Activated CD4-positive, alpha-beta memory T cell treated with anti-CD3 and anti-CD28 coated beads for 36 hours (primary cell): ENCODE measurements around the gene TMEM60. TPM values are rescaled to one million over a fixed set of nuclear protein-coding genes. Genes with fewer than 3 reads are reported as not detected.
A peak's percentile ranks its signal among the peaks of the same experiment; 100 is the strongest.

ENCODE experiments used
- CTCF ChIA-PET: fragments of 350-600 bp; sonication (Branson Sonifier 250); formaldehyde crosslinking; loops from one replicate; lab custom pipeline; 2021; ENCODE audit warnings: antibody characterized with exemption, inconsistent platforms; lab: Charles Lee
- POLR2A ChIA-PET: fragments of 350-600 bp; sonication (Branson Sonifier 250); formaldehyde crosslinking; loops from one replicate; lab custom pipeline; 2021; ENCODE audit warnings: antibody characterized with exemption; lab: Charles Lee
- DNase-seq: peaks from one replicate; pipeline ENCODE4 v3.0.0-alpha.2; 2020
- H3K27ac Mint-ChIP-seq: one replicate; pipeline ENCODE4 v1.8.0; 2021; ENCODE audit warnings: mixed read lengths
- H3K27me3 Mint-ChIP-seq: one replicate; pipeline ENCODE4 v1.8.0; 2021; ENCODE audit warnings: mixed read lengths
- H3K36me3 Mint-ChIP-seq: one replicate; pipeline ENCODE4 v1.8.0; 2021; ENCODE audit warnings: mixed read lengths
- H3K4me1 Mint-ChIP-seq: one replicate; pipeline ENCODE4 v1.8.0; 2021; ENCODE audit warnings: low read depth, mixed read lengths
- H3K4me3 Mint-ChIP-seq: one replicate; pipeline ENCODE4 v1.8.0; 2021; ENCODE audit warnings: mild to moderate bottlenecking, mixed read lengths
- H3K9me3 Mint-ChIP-seq: one replicate; pipeline ENCODE4 v1.8.0; 2021; ENCODE audit warnings: mixed read lengths
- intact Hi-C: fragments of 100-400 bp; cut with micrococcal nuclease; formaldehyde crosslinking; loops from one replicate; pipeline ENCODE4 v1.15.1; 2023
- total RNA-seq, 2 experiments: library from RNA; stranded (reverse); gene quantifications; one replicate each; pipeline ENCODE4 v1.2.3, GENCODE V29; 2021

Gene TMEM60
- total RNA-seq, 2 experiments from 2014 or later, result 14.2 to 15.5 TPM

DNA sequence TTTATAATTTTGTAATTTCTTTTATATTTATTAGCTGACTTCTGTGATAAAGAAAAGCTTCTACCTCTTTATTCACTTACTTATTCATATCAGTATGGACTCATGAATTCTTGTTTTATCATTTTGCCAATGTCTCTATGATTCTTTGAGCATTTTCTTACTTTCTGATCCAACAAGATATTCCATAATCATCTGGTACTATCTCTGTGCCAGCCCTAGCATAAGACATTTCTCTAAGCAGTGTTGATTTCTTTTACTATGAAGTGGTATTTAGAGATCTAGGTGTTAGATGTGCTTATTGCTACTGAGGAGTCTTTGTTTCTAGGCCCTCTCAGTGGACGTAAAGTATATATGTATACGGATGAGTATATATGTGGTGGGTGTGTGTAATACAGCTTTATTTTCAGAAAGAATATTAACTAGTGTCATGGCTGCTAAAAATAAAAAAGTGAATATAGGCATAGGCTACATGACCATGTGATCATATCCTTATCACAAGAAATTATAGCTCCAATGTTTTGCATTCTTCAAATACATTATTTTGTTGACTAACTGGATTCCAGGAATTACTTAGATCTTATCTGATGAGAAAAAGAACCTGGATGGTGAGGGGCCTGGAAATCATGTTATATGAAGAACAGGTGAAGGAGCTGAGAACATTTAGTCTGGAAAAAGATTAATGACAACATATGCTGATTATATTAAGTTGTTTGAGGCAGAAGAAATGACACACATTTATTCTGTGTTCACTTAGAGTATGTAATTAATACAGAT lies 13.5 kb upstream of the TMEM60 start:
- H3K36me3 Mint-ChIP-seq, result peaks cover 27% of the 10 kb centered on the region
- H3K27me3 Mint-ChIP-seq, result no peaks in the 10 kb centered on the region
- DNase-seq, result no peak
- H3K4me3 Mint-ChIP-seq, result no peak overlapping the region
- ChIA-PET CTCF (interaction anchor here (1.0 to 2.8 kb wide), 3 partner anchors 10 to 160 kb away, joined by 3 to 11 read pairs (median 4); partner anchors contain the start of genes PHTF2 and TMEM60), POLR2A (interaction anchor here (0.6 to 1.3 kb wide), 2 partner anchors 13 to 23 kb away, joined by 3 to 4 read pairs; partner anchors contain the start of genes PHTF2 and TMEM60)
- H3K27ac Mint-ChIP-seq, result peak overlapping the region; percentile 33
- H3K9me3 Mint-ChIP-seq, result peaks cover 23% of the 10 kb centered on the region
- H3K4me1 Mint-ChIP-seq, result peaks cover 45% of the 10 kb centered on the region
- intact Hi-C loops, result loop anchor here (2.0 kb wide), 1 partner anchor 19 kb away; no protein-coding TSS in a partner anchor

DNA sequence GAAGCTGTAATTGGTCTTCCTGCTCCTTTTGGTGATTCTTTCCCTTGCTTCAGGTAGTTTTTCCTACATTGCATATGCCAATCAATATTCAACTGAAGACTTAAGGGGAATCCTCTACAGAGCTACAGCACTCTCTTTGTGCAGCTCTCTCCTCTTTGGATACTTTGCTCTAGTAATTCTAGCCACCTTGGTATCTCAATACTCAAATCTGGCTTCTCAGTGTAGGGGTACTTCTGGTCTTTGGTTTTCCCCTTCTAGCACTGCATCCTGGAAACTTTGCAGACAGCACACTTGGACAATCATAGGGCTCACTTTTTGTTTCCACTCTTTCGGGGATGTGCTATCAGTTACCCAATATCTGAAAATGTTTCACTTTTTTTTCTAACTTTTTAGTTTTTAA lies 10.3 kb upstream of the TMEM60 start:
- Mint-ChIP-seq H3K36me3 (peaks cover 31% of the 10 kb centered on the region), H3K4me3 (no peak overlapping the region), H3K27ac (peak overlapping the region; percentile 19), H3K4me1 (peaks cover 49% of the 10 kb centered on the region), H3K27me3 (no peaks in the 10 kb centered on the region), H3K9me3 (peaks cover 35% of the 10 kb centered on the region)
- no peak for DNase-seq
- CTCF ChIA-PET, result no interaction called here
- intact Hi-C loops, result no loop called here
- POLR2A ChIA-PET, result no interaction called here

DNA sequence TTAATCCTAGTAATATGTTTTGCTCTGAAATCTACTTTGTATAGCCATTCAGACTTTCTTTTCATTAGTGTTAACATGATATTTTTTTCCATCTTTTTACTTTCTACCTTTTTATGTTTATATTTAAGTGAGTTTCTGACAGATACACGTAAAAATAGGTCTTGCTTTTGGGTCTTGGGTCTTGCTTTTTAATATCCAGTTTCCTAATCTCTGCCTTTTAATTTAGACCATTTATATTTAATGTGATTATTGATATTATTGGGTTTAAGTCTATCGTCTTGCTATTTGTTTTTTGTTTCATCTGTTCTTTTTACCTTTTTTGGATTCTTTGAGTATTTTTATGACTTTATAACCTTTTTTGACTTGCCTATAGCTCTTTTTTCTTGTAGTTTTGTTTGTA lies 8.2 kb upstream of the TMEM60 start:
- Mint-ChIP-seq H3K36me3 (peaks cover 33% of the 10 kb centered on the region), H3K4me1 (peaks cover 51% of the 10 kb centered on the region), H3K27ac (no peak overlapping the region), H3K27me3 (no peaks in the 10 kb centered on the region), H3K4me3 (no peak overlapping the region), H3K9me3 (peaks cover 35% of the 10 kb centered on the region)
- ChIA-PET CTCF (no interaction called here), POLR2A (no interaction called here)
- intact Hi-C loops, result no loop called here
- no peak for DNase-seq

DNA sequence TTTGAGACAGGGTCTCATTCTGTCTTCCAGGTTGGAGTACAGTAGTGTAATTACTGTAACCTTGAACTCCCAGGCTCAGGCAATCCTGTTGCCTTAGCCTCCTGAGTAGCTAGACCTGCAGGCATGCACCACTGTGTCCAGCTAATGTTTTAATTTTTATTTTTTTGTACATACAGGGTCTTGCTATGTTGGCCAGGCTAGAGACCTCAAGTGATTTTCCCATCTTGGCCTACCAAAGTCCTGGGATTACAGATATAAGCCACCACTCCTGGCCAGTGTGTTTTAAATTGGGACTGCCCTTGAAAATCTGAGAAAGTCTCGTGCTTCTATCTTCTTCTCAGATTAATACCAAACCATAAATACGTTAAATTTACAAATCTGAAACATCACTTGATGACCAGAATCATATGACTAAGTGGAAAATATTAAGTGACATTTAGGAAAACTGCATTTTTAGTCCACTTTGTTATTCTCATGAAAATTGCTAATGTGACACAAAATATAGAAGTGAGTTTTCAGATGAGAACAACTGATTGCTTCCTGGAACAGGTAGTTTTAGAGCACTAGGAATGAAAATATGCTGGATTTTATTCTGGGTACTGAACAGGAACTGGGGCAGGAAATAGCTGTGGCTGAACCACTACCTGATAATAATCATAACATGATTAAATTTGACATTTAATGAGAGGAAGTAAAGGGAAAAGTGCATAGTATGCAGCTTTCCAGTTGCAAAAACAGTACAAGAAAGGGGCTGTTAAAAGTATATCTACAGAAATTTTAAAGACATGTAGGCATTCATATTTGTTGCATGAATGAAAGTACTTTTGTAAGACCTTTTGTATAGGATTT lies 4.5 kb upstream of the TMEM60 start:
- H3K27ac Mint-ChIP-seq, result peak overlapping the region; percentile 79
- no peaks in the 10 kb centered on the region for H3K27me3 Mint-ChIP-seq
- ChIA-PET CTCF (interaction anchor here (0.9 to 1.4 kb wide), 4 partner anchors 29 to 133 kb away, joined by 4 to 7 read pairs (median 6); no protein-coding TSS in a partner anchor), POLR2A (interaction anchor here (3.8 kb wide), 1 partner anchor 29 kb away, joined by 26 read pairs; no protein-coding TSS in a partner anchor)
- H3K4me1 Mint-ChIP-seq, result peaks cover 62% of the 10 kb centered on the region
- intact Hi-C loops, result loop anchor here (5.0 kb wide), 1 partner anchor 85 kb away; no protein-coding TSS in a partner anchor
- peaks cover 26% of the 10 kb centered on the region for H3K9me3 Mint-ChIP-seq
- DNase-seq, result no peak
- H3K36me3 Mint-ChIP-seq, result peaks cover 29% of the 10 kb centered on the region
- H3K4me3 Mint-ChIP-seq, result peak overlapping the region; percentile 55

DNA sequence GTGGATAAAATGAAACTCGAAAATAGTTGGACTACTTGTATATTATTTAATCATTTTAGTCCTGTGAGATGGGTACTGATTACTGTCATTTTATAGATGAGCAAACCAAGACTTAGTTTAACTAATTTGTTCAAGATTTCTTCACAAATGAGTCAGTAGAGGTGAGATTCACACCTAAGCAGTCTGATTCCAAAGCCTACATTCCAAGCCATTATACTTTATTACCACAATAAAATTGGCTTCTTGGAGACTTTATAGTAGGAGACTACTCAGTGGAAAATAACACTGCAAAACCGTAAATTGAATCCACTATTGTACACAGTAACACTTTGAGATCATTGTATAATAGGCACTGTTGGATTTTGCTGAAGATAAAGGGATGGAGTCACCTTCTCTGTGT lies 2.5 kb upstream of the TMEM60 start:
- H3K4me1 Mint-ChIP-seq, result peaks cover 78% of the 10 kb centered on the region
- peak overlapping the region; percentile 91 for H3K4me3 Mint-ChIP-seq
- DNase-seq, result no peak
- H3K27me3 Mint-ChIP-seq, result no peaks in the 10 kb centered on the region
- intact Hi-C loops, result loop anchor here (2.0 to 5.0 kb wide), 2 partner anchors 87 to 136 kb away; no protein-coding TSS in a partner anchor
- CTCF ChIA-PET, result no interaction called here
- POLR2A ChIA-PET, result no interaction called here
- H3K9me3 Mint-ChIP-seq, result peaks cover 6% of the 10 kb centered on the region
- H3K27ac Mint-ChIP-seq, result peak overlapping the region; percentile 92
- peaks cover 11% of the 10 kb centered on the region for H3K36me3 Mint-ChIP-seq

DNA sequence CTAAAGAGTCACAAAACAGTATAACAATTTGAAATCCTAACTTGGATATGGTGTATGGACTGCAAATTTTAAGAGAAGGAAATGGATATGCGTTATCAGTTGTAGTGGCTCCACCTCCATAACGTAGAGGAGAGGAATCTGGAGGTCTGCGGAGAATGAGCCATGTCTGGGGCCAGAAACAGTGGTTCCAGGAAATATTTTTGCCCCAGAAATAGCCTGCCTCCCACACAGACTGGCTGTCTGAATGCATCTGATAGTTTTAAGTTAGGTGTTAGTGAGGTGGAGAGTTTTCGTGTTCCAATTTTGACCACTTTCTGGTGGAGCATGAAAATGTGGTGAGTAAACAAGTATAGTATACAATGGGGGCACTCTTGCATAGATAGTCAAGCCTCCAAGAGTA lies 1.9 kb upstream of the TMEM60 start:
- POLR2A ChIA-PET, result interaction anchor here (1.1 kb wide), 1 partner anchor 36 kb away, joined by 3 read pairs; no protein-coding TSS in a partner anchor
- Mint-ChIP-seq H3K27me3 (no peaks in the 10 kb centered on the region), H3K9me3 (peaks cover 2% of the 10 kb centered on the region), H3K36me3 (peaks cover 8% of the 10 kb centered on the region), H3K4me3 (peak overlapping the region; percentile 91), H3K4me1 (peaks cover 74% of the 10 kb centered on the region), H3K27ac (peak overlapping the region; percentile 92)
- CTCF ChIA-PET, result no interaction called here
- intact Hi-C loops, result loop anchor here (2.0 to 5.0 kb wide), 2 partner anchors 87 to 137 kb away; no protein-coding TSS in a partner anchor
- peak; percentile 48 for DNase-seq

DNA sequence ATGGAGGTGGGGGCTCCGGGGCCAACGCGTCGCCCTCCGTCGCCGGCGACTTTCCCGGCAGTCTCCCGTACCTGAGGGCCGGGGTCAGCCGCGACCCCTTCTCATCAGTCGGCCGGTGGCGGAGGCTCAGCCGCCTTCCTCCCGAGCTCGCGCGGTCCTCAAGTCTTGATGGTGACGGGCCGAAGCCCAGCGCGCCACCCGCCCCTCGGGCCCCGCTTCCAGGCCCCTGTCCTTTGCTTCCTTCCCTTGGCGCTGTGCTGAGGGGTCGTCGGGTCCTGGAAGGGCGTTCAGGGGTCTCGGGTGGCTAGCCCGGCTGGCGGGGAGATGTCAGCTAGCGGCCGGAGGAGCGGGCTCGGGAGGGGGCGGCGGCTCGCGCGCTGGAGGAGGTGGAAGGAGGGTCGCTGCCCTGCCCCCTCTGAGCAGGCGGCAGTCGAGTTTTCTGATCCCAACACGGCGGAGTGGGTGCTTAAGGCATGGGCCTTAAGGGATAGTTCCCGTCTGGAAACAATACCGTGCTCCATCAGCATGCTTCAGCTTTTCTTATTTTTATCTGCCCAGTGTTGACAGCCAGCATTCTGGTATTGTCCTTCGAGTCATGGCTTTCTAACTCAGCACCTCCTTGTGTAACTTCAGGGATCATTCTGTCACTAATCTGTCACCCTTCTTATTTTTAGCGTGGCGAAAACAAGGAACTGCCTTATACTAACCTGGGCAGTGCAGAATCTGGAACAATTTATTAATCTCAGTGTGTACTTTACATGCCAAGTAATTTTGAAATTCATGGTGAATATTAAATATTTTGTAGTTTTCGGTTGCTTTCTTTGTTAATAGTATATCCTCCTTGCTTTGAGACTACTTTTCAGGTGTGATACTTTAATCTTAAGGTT lies 1.1 kb upstream of the TMEM60 start:
- DNase-seq, result peak; percentile 32
- POLR2A ChIA-PET, result interaction anchor here (1.1 to 2.3 kb wide), 3 partner anchors 32 to 103 kb away, joined by 3 to 25 read pairs (median 7); partner anchors contain the start of gene RSBN1L
- no peaks in the 10 kb centered on the region for H3K27me3 Mint-ChIP-seq

DNA sequence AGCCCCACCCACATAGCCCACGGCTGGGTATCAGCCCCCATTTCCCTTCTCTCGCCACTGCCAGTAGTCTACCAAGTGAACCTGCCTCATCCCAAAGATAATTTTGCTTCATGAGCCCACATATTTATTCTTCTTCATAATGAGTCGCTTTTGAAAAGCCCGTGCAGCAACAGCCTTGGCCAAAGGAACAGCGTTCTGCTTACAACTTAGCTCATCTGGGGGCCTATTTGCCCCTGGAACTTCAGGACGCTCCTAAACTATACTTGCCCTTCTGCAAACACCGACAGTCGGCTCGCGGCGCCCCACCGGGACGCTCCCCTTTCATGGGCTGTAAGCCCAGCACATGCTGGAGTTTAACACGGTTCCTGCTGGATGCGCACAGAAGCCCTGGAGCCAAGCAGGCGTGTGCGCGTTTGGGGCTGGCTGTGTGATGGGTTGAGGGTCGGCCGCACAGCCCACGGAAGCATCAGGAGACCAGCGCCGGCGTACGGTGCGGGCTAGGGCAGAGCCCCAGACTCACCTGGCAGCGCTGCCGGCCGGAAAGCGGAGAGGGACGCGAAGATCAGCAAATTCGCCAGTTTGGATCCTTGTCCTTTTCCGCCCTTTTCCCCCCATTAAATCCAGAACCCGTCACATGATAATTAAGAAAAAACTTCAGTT lies 370 bp downstream of the TMEM60 start:
- Mint-ChIP-seq H3K27me3 (no peaks in the 10 kb centered on the region), H3K4me1 (peaks cover 61% of the 10 kb centered on the region), H3K36me3 (peaks cover 11% of the 10 kb centered on the region), H3K27ac (peak overlapping the region; percentile 92), H3K4me3 (peak overlapping the region; percentile 91), H3K9me3 (no peaks in the 10 kb centered on the region)
- CTCF ChIA-PET, result interaction anchor here (0.6 to 2.8 kb wide), 12 partner anchors 15 to 223 kb away, joined by 3 to 12 read pairs (median 4); no protein-coding TSS in a partner anchor
- POLR2A ChIA-PET, result interaction anchor here (0.5 to 2.3 kb wide), 7 partner anchors 14 to 102 kb away, joined by 3 to 25 read pairs (median 4); partner anchors contain the start of gene RSBN1L
- intact Hi-C loops, result loop anchor here (1.0 to 5.0 kb wide), 7 partner anchors 33 to 676 kb away; partner anchors contain the start of genes CCDC146, PTPN12 and RSBN1L
- DNase-seq, result no peak

More for the DNA sequence above, 1.1 kb upstream of the TMEM60 start:
- Mint-ChIP-seq H3K4me1 (peaks cover 71% of the 10 kb centered on the region), H3K4me3 (peak overlapping the region; percentile 91), H3K36me3 (peaks cover 7% of the 10 kb centered on the region), H3K9me3 (no peaks in the 10 kb centered on the region), H3K27ac (peak overlapping the region; percentile 92)
- CTCF ChIA-PET, result interaction anchor here (0.6 to 2.4 kb wide), 8 partner anchors 13 to 221 kb away, joined by 3 to 12 read pairs (median 4); no protein-coding TSS in a partner anchor
- intact Hi-C loops, result loop anchor here (2.0 to 5.0 kb wide), 5 partner anchors 103 to 677 kb away; partner anchors contain the start of genes CCDC146 and PTPN12

DNA sequence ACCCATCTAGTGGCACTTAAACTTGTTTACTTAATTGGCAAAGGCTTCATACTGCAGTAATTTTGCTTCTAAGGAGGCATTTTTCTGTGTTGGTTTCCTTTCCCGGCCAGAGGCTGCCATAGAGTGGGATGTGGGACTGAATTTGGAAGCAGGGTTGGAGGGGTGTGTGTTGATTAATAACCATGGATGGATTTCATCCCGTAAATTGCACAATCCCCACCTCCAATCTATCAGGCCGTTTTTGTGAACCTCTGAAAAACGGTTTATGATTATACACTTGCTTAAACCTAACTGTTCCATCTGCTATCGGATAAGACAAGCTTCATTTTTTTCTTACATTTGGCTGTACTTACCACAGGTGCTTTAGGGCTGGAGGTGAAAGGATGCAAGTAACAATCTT lies 1.3 kb downstream of the TMEM60 start:
- Mint-ChIP-seq H3K27me3 (no peaks in the 10 kb centered on the region), H3K36me3 (peaks cover 11% of the 10 kb centered on the region), H3K9me3 (no peaks in the 10 kb centered on the region), H3K4me1 (peaks cover 52% of the 10 kb centered on the region), H3K4me3 (peak overlapping the region; percentile 91), H3K27ac (peak overlapping the region; percentile 92)
- CTCF ChIA-PET, result interaction anchor here (0.7 to 2.8 kb wide), 4 partner anchors 35 to 145 kb away, joined by 3 to 12 read pairs (median 9); no protein-coding TSS in a partner anchor
- intact Hi-C loops, result loop anchor here (5.0 kb wide), 2 partner anchors 125 to 675 kb away; partner anchors contain the start of gene CCDC146
- DNase-seq, result no peak
- POLR2A ChIA-PET, result interaction anchor here (0.7 kb wide), 1 partner anchor 100 kb away, joined by 3 read pairs; the partner anchor contains the start of gene RSBN1L

DNA sequence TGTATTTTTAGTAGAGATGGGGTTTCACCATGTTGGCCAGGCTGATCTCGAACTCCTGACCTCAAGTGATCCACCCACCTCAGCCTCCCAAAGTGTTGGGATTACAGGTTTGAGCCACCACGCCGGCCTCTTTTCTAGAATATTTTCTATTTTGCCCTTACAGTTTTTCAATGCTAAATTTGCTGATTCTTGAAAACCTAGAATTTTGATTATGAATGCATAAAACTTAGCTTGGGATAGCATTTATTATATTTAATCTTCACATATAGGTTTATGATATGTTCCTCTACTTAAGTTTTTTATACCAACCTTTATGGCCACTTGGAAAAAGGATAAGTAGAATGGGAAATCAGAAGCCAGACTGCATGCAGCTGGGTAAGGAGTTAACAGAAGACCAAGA lies 2.1 kb downstream of the TMEM60 start:
- peaks cover 45% of the 10 kb centered on the region for H3K4me1 Mint-ChIP-seq
- no peaks in the 10 kb centered on the region for H3K27me3 Mint-ChIP-seq
- ChIA-PET POLR2A (interaction anchor here (0.7 kb wide), 1 partner anchor 91 kb away, joined by 3 read pairs; no protein-coding TSS in a partner anchor), CTCF (interaction anchor here (0.6 to 2.8 kb wide), 5 partner anchors 35 to 249 kb away, joined by 3 to 11 read pairs (median 3); no protein-coding TSS in a partner anchor)
- no peak for DNase-seq
- H3K36me3 Mint-ChIP-seq, result peaks cover 11% of the 10 kb centered on the region
- H3K9me3 Mint-ChIP-seq, result no peaks in the 10 kb centered on the region
- H3K27ac Mint-ChIP-seq, result no peak overlapping the region
- H3K4me3 Mint-ChIP-seq, result peak overlapping the region; percentile 36
- intact Hi-C loops, result loop anchor here (5.0 kb wide), 2 partner anchors 126 to 674 kb away; partner anchors contain the start of gene CCDC146
